HG03108 (cell line): ENCODE data around the gene U2SURP.
A peak's percentile ranks its signal among the peaks of the same experiment; 100 is the strongest.

Experiments used
- ATAC-seq: cut with Tn5 transposase; IDR thresholded peaks from one replicate; pipeline ENCODE4 v1.9.1; 2021; ENCODE audit warnings: moderate library complexity; ENCODE audit not compliant: unreplicated experiment

U2SURP gene

GRCh38 chr3:143001369-143002082 is at the start of gene U2SURP:
TSS of gene U2SURP (plus strand) at chr3:143001570. CDS start at chr3:143001629, 59 bp downstream.
- ATAC-seq, result peak; percentile 86

DNA sequence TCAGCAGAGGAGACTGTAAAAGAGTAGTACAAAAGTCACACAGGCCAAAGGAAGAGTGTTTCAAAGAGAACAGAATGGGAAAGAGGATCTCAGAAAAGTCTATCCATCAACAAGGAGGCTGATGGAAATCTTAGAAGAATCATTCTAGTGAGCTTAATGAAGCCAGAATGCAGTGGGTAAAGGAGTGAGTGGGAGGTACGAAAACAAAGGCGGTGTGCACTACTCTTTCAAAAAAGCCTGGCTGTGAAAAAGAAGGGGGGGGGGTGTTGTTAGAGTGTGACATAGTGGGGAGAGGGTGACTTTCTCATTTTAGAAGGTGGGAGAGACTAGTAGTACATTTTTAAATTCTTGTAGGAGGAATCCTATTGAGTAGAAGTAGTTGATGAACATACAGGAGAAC is 49.6 kb upstream of the U2SURP start:
- ATAC-seq, result no peak

DNA sequence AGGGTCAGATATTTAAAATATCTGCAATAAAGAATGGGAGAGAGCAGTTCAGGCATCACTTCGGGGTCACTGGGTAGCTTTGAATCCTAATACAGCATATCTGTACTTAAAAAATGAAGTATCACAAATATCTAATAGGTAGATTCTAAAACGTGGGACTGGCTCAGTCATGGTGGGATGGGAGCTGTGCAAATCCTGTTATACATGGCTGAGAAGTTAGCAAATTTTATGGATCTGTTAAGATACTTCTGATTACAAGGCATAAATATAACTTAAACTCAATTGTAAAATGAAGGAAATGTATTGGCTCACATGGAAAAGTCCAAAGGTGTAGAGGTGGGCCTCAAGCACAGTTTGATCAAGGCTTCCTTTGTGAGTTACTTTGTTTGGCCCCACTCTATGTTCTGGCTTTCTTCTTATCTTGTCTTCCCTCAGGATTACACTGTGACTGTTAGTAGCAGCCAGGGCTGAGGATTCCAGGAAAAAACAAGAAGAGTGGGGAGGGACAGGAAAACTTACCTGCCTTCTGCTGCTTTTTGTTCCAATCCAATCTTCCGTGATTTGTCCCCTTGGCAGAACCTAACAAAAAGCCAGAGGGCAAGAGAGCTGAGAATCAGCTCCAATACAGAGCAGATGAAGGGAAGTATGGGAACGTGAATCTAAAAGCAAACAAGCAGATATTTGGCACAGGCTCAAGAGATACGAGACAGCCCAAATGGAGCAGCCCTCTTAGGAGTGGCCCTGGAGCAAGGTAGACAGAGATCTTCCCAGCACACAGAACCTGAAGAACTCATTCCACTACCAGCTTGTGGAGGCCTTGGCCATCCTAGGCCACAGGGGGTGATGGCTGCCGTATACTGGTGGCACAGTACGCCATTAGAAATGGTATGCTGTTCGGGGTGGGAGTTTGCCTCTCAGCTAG is 48.8 kb upstream of the U2SURP start:
- no peak for ATAC-seq

DNA sequence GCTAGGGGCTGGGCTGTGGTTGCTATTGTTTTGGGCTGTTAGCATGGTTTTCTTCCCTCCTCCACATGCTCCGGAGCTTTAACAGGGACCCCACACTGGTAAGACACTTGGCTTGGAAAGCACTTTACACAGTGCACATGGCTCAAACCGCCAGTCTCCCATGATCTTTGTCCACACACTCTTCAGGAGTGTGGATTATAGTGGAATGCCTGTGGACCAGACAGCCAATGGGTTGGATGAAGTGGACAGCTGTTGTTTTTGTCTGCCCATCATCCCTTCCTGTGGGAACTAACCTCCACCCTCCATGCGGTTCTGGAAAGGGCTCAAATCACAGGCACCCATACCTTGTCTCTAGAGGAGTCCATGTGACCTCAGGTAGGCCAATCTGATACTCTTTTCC is 47.9 kb upstream of the U2SURP start:
- no peak for ATAC-seq

DNA sequence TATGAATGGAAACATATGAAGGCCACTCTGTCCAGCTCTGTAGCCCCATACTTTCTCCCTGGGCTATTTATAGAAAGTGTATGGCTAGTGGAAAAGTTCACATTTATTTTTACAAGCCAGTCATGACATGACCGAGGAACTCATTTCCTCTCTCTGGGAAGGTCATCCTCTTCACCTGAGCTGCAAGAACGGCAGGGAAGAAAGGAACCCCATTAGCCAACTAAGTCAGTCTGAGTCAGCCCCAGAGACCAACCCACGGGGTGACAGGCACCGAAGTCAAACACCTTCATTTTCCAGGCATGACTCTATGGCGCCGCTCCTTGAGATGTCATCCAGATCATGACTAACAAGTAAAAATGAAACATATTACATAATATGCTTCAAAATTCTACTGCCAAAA is 42.7 kb upstream of the U2SURP start:
- no peak for ATAC-seq

GRCh38 chr3:142960322-142960850 is 41.0 kb upstream of the U2SURP start:
- no peak for ATAC-seq

DNA sequence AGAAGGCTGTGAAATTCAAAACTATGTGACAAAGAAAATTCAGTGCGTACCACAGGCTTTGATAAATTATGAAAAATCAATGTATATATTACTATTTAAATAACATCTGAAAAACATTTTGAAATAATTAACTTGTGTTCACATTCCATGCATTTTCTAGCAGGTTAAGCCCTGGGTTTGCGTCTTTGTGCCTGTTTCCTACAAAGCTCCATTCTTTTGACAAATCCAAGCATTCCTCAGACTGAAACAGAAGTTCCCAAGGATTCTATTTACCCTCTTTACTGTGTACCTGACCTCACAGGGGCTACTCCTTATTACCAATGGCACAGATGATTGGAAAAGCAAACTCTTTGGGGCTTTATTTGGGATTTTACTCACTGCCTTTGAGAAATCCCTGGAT is 39.8 kb upstream of the U2SURP start:
- ATAC-seq, result no peak

DNA sequence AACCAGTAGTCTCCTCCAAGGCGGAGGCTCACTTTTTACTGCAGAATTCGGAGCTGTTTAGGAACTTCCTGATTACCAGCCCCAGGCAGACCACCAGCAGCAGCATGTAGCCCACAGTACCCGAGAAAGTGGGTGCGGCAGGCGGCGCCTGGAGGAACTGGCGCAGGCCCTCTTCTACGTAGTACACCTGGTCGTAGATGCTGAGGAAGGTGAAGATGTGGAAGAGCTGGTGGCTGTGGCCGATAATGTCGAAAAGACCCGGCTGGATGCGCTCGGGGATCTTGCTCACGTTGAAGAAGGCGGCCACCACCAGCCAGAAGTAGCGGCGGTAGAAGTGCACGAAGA is 39.2 kb upstream of the U2SURP start:
- no peak for ATAC-seq

DNA sequence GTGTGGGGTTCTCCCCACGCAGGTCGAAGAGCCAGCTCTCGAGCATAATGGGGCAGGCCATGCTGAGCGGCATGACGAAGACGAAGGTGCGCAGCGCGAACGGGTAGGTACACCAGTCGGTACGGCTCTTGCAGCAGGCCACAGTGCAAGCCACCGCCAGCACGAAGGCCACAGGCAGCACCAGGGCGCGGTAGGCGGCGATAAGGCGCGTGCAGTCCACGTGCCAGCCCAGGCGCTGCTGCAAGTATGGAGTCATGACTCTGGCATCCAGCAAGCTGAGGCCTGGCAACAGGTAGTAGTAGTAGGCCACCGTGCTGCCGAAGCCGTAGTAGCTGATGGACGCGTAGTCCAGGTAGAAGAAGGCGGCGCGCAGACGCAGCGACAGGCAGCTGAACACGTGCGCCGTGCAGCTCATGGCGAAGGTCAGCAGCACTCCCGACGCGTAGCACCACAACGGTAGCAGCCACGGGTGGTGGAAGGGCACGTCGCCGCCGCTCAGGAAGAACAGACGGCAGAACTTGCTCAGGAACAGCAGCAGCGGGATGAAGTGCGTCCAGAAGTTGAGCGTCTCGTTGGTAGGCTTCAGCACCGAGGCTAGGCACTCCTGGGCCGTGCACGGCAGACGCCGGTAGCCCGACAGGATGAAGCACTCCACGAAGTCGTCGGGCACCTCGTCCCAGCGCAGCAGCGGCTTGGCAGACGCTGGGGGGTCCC is 38.7 kb upstream of the U2SURP start:
- no peak for ATAC-seq

- ATAC-seq, result no peak
Observed at GRCh38 chr3:142963234-142963515, 38.2 kb upstream of the U2SURP start.

GRCh38 chr3:142963516-142964448 is 37.6 kb upstream of the U2SURP start, which contains the start of gene PAQR9:
TSS of gene PAQR9 (minus strand) at chr3:142963674. CDS start at chr3:142963336, 338 bp downstream.
- ATAC-seq, result no peak

DNA sequence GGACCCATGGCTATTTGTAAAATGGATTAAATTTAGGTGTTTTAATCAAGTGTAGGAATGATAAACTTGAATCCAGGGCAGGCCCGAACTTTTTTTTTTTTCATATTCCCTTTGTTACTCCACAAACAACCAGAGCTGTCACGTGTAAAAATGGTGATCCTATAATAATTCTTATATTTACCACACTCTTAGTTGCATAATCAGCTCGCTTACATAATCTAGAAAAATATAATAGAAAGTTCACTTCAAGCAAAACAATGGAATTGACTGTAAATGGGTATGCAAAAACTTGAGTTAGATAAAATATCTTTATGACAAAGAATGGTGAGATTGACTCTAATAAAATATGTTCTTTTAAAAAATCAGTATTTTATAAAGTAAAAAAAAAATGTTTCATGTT is 35.8 kb upstream of the U2SURP start:
- no peak for ATAC-seq

GRCh38 chr3:142966808-142967207 is 34.6 kb upstream of the U2SURP start:
- no peak for ATAC-seq

- no peak for ATAC-seq
Observed at GRCh38 chr3:142968319-142969025, 32.9 kb upstream of the U2SURP start.

- no peak for ATAC-seq
Observed at GRCh38 chr3:142971431-142971830, 29.9 kb upstream of the U2SURP start.

GRCh38 chr3:142972092-142972753 is 29.1 kb upstream of the U2SURP start:
- ATAC-seq, result no peak

- no peak for ATAC-seq
Observed at GRCh38 chr3:142973217-142974009, 28.0 kb upstream of the U2SURP start.

DNA sequence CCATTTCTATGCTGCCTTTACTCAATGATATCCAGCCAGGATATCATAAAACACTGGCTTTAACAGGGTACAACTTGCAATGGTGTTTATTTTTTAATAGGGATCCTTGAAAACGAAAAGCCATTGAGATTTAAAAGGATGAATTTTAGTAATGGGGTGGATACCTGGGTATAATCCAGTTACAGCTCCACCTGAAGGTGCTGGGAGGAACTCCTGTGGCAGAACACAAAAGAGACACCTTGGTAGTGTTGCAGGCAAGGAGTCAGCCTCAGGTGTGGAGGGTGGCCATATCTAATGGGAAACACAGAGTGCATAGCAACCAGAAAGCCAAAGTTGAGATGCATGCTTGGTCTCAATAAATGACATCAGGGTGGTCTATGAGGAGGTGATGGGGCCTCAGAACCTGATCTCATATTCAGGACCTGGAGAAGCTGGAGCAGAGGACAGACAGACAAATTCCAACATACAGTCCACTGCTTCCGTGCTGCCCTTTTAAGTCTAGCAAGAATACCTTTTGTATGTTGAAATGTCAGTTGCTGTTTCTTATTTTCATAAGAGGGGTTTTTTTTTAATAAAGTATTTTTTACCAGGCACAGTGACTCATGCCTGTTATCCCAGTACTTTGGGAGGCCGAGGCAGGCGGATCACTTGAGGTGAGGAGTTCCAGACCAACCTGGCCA is 25.9 kb upstream of the U2SURP start:
- ATAC-seq, result no peak
